Activated CD4-positive, alpha-beta memory T cell treated with anti-CD3 and anti-CD28 coated beads, Interleukin-2, amount 10 ng/mL, durations not matched to agents 7 days and 5 days (primary cell): ENCODE results near the gene ZDHHC24. TPM values are rescaled to one million over a fixed set of nuclear protein-coding genes. Genes with fewer than 3 reads are reported as not detected.

Experiments
- CTCF ChIA-PET: fragments of 350-600 bp; sonication (Branson Sonifier 250); formaldehyde crosslinking; loops from one replicate; lab custom pipeline; 2021; ENCODE audit warnings: antibody characterized with exemption, inconsistent platforms; lab: Charles Lee
- POLR2A ChIA-PET: fragments of 350-600 bp; sonication (Branson Sonifier 250); formaldehyde crosslinking; loops from one replicate; lab custom pipeline; 2021; ENCODE audit warnings: antibody characterized with exemption; lab: Charles Lee
- DNase-seq: peaks from one replicate; pipeline ENCODE4 v3.0.0-alpha.2; 2020
- H3K27ac Mint-ChIP-seq: one replicate; pipeline ENCODE4 v1.8.0; 2021; ENCODE audit warnings: mild to moderate bottlenecking, mixed read lengths
- H3K27me3 Mint-ChIP-seq: one replicate; pipeline ENCODE4 v1.8.0; 2021; ENCODE audit warnings: mixed read lengths
- H3K36me3 Mint-ChIP-seq: one replicate; pipeline ENCODE4 v1.8.0; 2021; ENCODE audit warnings: low read depth, mixed read lengths
- H3K4me1 Mint-ChIP-seq: one replicate; pipeline ENCODE4 v1.8.0; 2021; ENCODE audit warnings: mixed read lengths
- H3K4me3 Mint-ChIP-seq: one replicate; pipeline ENCODE4 v1.8.0; 2021; ENCODE audit warnings: mild to moderate bottlenecking, mixed read lengths
- H3K9me3 Mint-ChIP-seq: one replicate; pipeline ENCODE4 v1.8.0; 2021; ENCODE audit warnings: mixed read lengths
- total RNA-seq, 2 experiments: library from RNA; stranded (reverse); gene quantifications; one replicate each; pipeline ENCODE4 v1.2.3, GENCODE V29; 2021

Gene ZDHHC24
- total RNA-seq, 2 experiments from 2014 or later = 25.9 to 26.0 TPM

- Mint-ChIP-seq H3K4me3 (no peak overlapping the region), H3K4me1 (peaks cover 28% of the 10 kb centered on the region), H3K36me3 (peaks cover 15% of the 10 kb centered on the region), H3K27ac (peak overlapping the region; percentile 79), H3K27me3 (no peaks in the 10 kb centered on the region), H3K9me3 (no peaks in the 10 kb centered on the region)
- ChIA-PET POLR2A (interaction anchor here (0.7 to 2.9 kb wide), 4 partner anchors 29 to 169 kb away, joined by 4 to 11 read pairs (median 7); partner anchors contain the start of genes ACTN3, DPP3, RBM14 and RBM4B), CTCF (interaction anchor here (1.2 to 1.8 kb wide), 4 partner anchors 43 to 169 kb away, joined by 3 to 4 read pairs (median 4); partner anchors contain the start of genes MRPL11 and PELI3)
- DNase-seq = peak; percentile 50
These were observed 36.7 kb downstream of the ZDHHC24 start for GRCh38 chr11:66509131-66509561.

DNA sequence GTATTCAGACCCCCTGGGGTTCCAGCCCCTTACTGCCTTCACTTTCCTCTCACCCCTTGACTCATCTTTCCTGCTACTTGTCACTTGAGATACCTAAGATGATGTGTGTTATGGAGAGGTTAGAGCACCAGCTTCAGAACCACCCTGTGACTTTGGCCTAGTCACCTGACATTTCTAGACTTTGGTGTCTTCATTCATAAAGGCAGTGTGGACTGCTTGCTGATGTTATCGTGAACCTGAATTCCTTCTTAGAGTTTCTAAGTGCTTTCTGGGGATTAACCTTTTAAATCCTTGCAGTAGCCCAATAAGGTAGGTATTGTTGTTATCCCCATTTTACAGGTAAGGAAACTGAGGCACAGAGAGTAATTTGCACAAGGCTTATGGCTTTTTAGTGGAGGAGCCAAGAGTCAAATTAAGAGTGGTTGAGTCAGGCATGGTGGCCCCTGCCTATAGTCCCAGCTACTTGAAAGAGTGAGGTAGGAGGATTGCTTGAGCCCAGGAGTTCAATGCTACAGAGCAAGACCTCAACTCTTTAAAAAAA is 40.5 kb downstream of the ZDHHC24 start:
- no peak for DNase-seq
- peaks cover 18% of the 10 kb centered on the region for H3K36me3 Mint-ChIP-seq
- no peaks in the 10 kb centered on the region for H3K9me3 Mint-ChIP-seq
- H3K4me3 Mint-ChIP-seq = no peak overlapping the region
- POLR2A ChIA-PET = no interaction called here
- H3K4me1 Mint-ChIP-seq = peaks cover 17% of the 10 kb centered on the region
- CTCF ChIA-PET = no interaction called here
- no peaks in the 10 kb centered on the region for H3K27me3 Mint-ChIP-seq
- no peak overlapping the region for H3K27ac Mint-ChIP-seq

DNA sequence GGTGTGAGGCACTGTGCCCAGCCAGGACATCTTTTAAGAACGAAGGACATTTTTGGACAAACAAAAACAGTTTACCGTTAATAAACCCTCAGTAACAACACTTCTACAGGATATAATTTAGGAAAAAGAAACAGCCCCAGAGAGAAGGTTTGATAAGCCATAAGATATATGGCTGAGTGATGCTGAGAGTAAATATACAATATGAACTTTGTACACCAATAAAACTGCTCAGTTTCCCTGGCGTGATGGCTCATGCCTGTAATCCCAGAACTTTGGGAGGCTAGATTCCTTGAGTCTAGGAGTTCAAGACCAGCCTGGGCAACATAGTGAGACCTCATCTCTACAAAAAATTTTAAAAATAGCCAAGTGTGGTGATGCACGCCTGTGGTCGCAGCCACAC is 47.3 kb downstream of the ZDHHC24 start:
- no peaks in the 10 kb centered on the region for H3K4me1 Mint-ChIP-seq
- POLR2A ChIA-PET = no interaction called here
- H3K27ac Mint-ChIP-seq = no peak overlapping the region
- no peaks in the 10 kb centered on the region for H3K9me3 Mint-ChIP-seq
- CTCF ChIA-PET = no interaction called here
- peaks cover 12% of the 10 kb centered on the region for H3K36me3 Mint-ChIP-seq
- no peak for DNase-seq
- H3K27me3 Mint-ChIP-seq = no peaks in the 10 kb centered on the region
- H3K4me3 Mint-ChIP-seq = no peak overlapping the region

- POLR2A ChIA-PET = no interaction called here
- Mint-ChIP-seq H3K4me1 (no peaks in the 10 kb centered on the region), H3K36me3 (peaks cover 17% of the 10 kb centered on the region), H3K9me3 (no peaks in the 10 kb centered on the region), H3K4me3 (no peak overlapping the region), H3K27me3 (no peaks in the 10 kb centered on the region), H3K27ac (no peak overlapping the region)
- DNase-seq = no peak
- CTCF ChIA-PET = no interaction called here
These were observed 48.6 kb downstream of the ZDHHC24 start for GRCh38 chr11:66497206-66497605.

GRCh38 chr11:66495401-66495854 is 50.4 kb downstream of the ZDHHC24 start:
- Mint-ChIP-seq H3K4me1 (no peaks in the 10 kb centered on the region), H3K36me3 (peaks cover 21% of the 10 kb centered on the region), H3K4me3 (no peak overlapping the region), H3K27me3 (no peaks in the 10 kb centered on the region), H3K9me3 (no peaks in the 10 kb centered on the region), H3K27ac (no peak overlapping the region)
- DNase-seq = no peak
- ChIA-PET CTCF (no interaction called here), POLR2A (no interaction called here)

DNA sequence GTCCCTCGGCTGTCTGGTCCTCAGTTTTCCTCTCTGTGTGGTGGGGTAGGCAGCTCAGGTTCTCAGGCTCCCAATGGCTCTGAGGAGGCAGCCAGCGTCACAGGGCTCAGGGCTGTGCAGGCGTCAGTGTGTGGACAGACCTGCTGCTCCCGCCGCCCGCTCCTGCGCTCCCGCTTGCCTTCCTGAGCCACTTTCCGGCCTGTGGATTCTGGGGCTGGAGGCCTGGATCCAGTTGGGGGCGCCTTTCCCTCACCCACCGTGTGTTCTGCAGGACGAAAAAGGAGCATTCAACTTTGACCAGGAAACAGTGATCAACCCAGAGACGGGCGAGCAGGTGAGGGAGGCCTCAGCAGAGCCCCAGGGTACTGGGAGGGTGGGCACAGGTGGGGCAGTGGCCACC is 50.9 kb downstream of the ZDHHC24 start:
- CTCF ChIA-PET = no interaction called here
- H3K27me3 Mint-ChIP-seq = no peaks in the 10 kb centered on the region
- H3K9me3 Mint-ChIP-seq = no peaks in the 10 kb centered on the region
- no peak overlapping the region for H3K4me3 Mint-ChIP-seq
- no peaks in the 10 kb centered on the region for H3K4me1 Mint-ChIP-seq
- DNase-seq = no peak
- POLR2A ChIA-PET = no interaction called here
- no peak overlapping the region for H3K27ac Mint-ChIP-seq
- H3K36me3 Mint-ChIP-seq = peaks cover 21% of the 10 kb centered on the region

GRCh38 chr11:66494458-66494857 is 51.4 kb downstream of the ZDHHC24 start:
- ChIA-PET CTCF (no interaction called here), POLR2A (no interaction called here)
- DNase-seq = no peak
- peaks cover 22% of the 10 kb centered on the region for H3K36me3 Mint-ChIP-seq
- no peak overlapping the region for H3K4me3 Mint-ChIP-seq
- H3K27me3 Mint-ChIP-seq = no peaks in the 10 kb centered on the region
- H3K4me1 Mint-ChIP-seq = no peaks in the 10 kb centered on the region
- peak overlapping the region; percentile 10 for H3K27ac Mint-ChIP-seq
- no peaks in the 10 kb centered on the region for H3K9me3 Mint-ChIP-seq

DNA sequence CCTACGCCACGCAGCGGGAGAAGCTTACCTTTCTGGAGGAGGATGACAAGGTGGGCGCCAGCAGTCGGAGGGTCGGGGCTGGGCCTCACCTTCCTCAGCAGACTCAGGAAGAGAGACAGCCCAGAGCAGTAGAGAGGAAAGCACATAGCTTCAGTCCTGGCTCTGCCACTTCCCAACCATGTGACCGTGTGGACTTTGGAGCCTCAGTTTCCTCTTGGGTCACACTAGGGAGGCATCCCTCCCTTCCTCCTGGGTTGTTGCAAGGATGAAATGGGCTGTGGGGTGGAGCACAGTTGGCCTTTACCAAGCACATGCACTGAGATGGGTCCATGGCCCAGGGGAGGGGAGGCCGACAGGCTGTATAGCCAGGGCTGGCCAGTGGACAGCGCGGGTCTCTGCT is 52.7 kb downstream of the ZDHHC24 start:
- no peak for DNase-seq
- POLR2A ChIA-PET = no interaction called here
- CTCF ChIA-PET = no interaction called here
- peaks cover 27% of the 10 kb centered on the region for H3K36me3 Mint-ChIP-seq
- no peak overlapping the region for H3K4me3 Mint-ChIP-seq
- H3K27ac Mint-ChIP-seq = no peak overlapping the region
- H3K9me3 Mint-ChIP-seq = no peaks in the 10 kb centered on the region
- H3K27me3 Mint-ChIP-seq = no peaks in the 10 kb centered on the region
- H3K4me1 Mint-ChIP-seq = no peaks in the 10 kb centered on the region

GRCh38 chr11:66492161-66492865 is 53.5 kb downstream of the ZDHHC24 start:
- no peak for DNase-seq
- Mint-ChIP-seq H3K4me1 (no peaks in the 10 kb centered on the region), H3K27me3 (no peaks in the 10 kb centered on the region), H3K4me3 (no peak overlapping the region), H3K36me3 (peaks cover 29% of the 10 kb centered on the region), H3K27ac (no peak overlapping the region), H3K9me3 (no peaks in the 10 kb centered on the region)
- CTCF ChIA-PET = interaction anchor here (0.6 to 2.7 kb wide), 2 partner anchors 12 to 234 kb away, joined by 4 to 10 read pairs; partner anchors contain the start of gene DPP3
- POLR2A ChIA-PET = interaction anchor here (1.7 kb wide), 1 partner anchor 12 kb away, joined by 4 read pairs; the partner anchor contains the start of gene DPP3

DNA sequence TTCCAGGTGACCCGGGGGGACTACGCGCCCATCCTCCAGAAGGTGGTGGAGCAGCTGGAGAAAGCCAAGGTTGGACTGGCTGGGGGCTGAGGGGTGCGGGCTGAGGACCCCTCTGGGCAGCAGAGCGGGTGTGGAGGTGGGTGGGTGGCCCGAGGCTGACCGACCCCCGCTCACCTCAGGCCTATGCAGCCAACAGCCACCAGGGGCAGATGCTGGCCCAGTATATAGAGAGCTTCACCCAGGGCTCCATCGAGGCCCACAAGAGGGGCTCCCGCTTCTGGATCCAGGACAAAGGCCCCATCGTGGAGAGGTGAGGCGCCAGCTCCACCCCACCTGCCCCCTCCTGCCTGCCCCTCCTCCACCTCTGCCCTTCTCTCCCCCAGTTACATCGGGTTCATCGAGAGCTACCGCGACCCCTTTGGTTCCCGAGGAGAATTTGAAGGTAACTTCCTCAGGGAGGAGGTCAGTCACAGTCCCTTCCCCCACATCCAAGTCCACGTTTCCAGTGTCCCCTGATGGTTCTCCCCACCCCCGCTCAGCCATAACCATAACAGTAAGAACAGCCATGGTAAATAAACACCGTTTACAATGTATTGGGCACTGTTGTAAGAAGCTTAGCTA is 54.4 kb downstream of the ZDHHC24 start:
- POLR2A ChIA-PET = interaction anchor here (1.0 to 1.7 kb wide), 2 partner anchors 11 to 36 kb away, joined by 4 read pairs; partner anchors contain the start of gene DPP3

DNA sequence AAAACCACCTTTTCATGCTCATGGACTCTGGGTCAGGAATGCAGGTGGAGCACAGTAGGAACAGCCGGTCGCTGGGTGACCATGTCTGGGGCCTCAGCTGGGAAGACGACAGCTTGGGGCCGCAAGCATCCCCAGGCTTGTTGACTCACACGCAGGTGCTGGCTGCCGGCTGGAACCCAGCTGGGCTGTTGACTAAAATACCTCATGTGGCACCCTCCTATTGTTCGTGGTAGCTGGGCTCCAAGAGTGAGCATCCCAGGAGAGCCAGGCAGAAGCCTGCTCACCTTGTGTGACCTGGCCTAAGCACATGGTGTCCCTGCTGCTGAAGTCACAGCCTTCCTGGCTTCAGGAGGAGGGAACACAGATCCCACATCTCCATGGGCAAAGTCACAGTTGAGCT is 56.2 kb downstream of the ZDHHC24 start:
- ChIA-PET CTCF (interaction anchor here (0.6 to 2.7 kb wide), 4 partner anchors 9 to 164 kb away, joined by 3 to 10 read pairs (median 4); partner anchors contain the start of gene DPP3), POLR2A (no interaction called here)
- Mint-ChIP-seq H3K4me3 (no peak overlapping the region), H3K4me1 (peaks cover 2% of the 10 kb centered on the region), H3K36me3 (peaks cover 29% of the 10 kb centered on the region), H3K27ac (no peak overlapping the region), H3K9me3 (no peaks in the 10 kb centered on the region), H3K27me3 (no peaks in the 10 kb centered on the region)
- no peak for DNase-seq

More for the DNA sequence above, 54.4 kb downstream of the ZDHHC24 start:
- no peaks in the 10 kb centered on the region for H3K27me3 Mint-ChIP-seq
- H3K4me3 Mint-ChIP-seq = no peak overlapping the region
- H3K27ac Mint-ChIP-seq = no peak overlapping the region
- CTCF ChIA-PET = interaction anchor here (0.6 to 2.7 kb wide), 7 partner anchors 11 to 403 kb away, joined by 3 to 10 read pairs (median 3); partner anchors contain the start of genes DPP3 and MRPL11
- no peak for DNase-seq
- no peaks in the 10 kb centered on the region for H3K4me1 Mint-ChIP-seq
- H3K9me3 Mint-ChIP-seq = no peaks in the 10 kb centered on the region
- H3K36me3 Mint-ChIP-seq = peaks cover 27% of the 10 kb centered on the region

DNA sequence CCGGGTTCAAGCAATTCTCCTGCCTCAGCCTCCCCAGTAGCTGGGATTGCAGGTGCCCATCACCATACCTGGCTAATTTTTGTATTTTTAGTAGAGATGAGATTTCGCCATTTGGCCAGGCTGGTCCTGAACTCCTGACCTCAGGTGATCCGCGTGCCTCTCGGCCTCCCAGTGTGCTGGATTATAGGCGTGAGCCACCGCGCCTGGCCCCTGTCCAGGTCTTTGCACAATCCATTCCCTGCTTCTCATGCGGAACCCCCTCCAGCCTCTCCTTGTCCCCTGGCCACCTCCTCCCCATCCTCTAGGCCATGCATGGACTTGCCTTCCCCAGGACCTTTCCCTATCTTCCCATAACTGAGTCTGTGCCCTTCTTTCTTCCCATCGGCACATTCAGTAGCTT is 56.9 kb downstream of the ZDHHC24 start:
- Mint-ChIP-seq H3K36me3 (peaks cover 30% of the 10 kb centered on the region), H3K4me3 (no peak overlapping the region), H3K4me1 (peaks cover 2% of the 10 kb centered on the region), H3K27me3 (no peaks in the 10 kb centered on the region), H3K27ac (no peak overlapping the region), H3K9me3 (no peaks in the 10 kb centered on the region)
- ChIA-PET POLR2A (no interaction called here), CTCF (interaction anchor here (1.4 kb wide), 1 partner anchor 10 kb away, joined by 5 read pairs; no protein-coding TSS in a partner anchor)
- no peak for DNase-seq
